ENCODE results near the gene CTNNA2. TPM values are rescaled to one million over a fixed set of nuclear protein-coding genes. Genes with fewer than 3 reads are reported as not detected.

Gene CTNNA2
- total RNA-seq, 1 experiment from 2014 or later: 5.5 TPM

- peaks cover 2% of the 10 kb centered on the region; the same call in 1 of the 2 replicates for H3K27me3 Mint-ChIP-seq (ENCODE audit: low read depth)
- no peak overlapping the region for H3K27ac Mint-ChIP-seq
- H3K9me3 Mint-ChIP-seq: peaks cover 0 to 2% of the 10 kb centered on the region in 2 experiments; a peak in 2 of 5 replicates
- Histone ChIP-seq H2BK12ac (ENCODE audit: insufficient read length, low read depth, low read length) (no peak overlapping the region), H3K23ac (ENCODE audit: insufficient read length, low read depth, low read length) (no peak overlapping the region), H3K4me2 (ENCODE audit: insufficient read depth, insufficient read length, low read length) (no peak overlapping the region), H3K23me2 (ENCODE audit: insufficient read length, low read depth, low read length, poor library complexity, severe bottlenecking) (no peaks in the 10 kb centered on the region), H2BK5ac (ENCODE audit: insufficient read length, low read length) (no peak overlapping the region), H3K79me2 (ENCODE audit: insufficient read depth, low read length) (no peaks in the 10 kb centered on the region), H4K20me1 (ENCODE audit: control insufficient read depth, insufficient read depth, insufficient read length) (no peaks in the 10 kb centered on the region), H2BK15ac (ENCODE audit: low read depth, low read length) (no peak overlapping the region), H4K91ac (ENCODE audit: insufficient read length, low read depth, low read length) (no peak overlapping the region), H3K14ac (ENCODE audit: insufficient read depth, low read length) (no peak overlapping the region), H2BK120ac (ENCODE audit: low read depth, low read length, poor library complexity, severe bottlenecking) (no peak overlapping the region), H3K18ac (ENCODE audit: insufficient read length, low read depth, low read length) (no peak overlapping the region), H3K56ac (ENCODE audit: insufficient read length, low read depth, low read length) (no peak overlapping the region), H3K9ac (ENCODE audit: extremely low read depth, insufficient read length, low read length) (no peak overlapping the region), H3T11ph (ENCODE audit: low read length) (no peak overlapping the region), H3K9me3 (ENCODE audit: control insufficient read depth, low read depth, low read length) (no peaks in the 10 kb centered on the region), H3K4me1 (ENCODE audit: insufficient read depth, low read length) (peaks cover 6% of the 10 kb centered on the region; the same call in 1 of the 2 replicates), H4K8ac (replicated peaks; ENCODE audit: insufficient read length, low read depth, low read length) (no peak overlapping the region), H3K27me3 (ENCODE audit: insufficient read depth, low read length) (no peaks in the 10 kb centered on the region), H4K5ac (ENCODE audit: insufficient read length, low read depth, low read length) (no peak overlapping the region), H3K79me1 (ENCODE audit: insufficient read depth, low read depth, low read length, poor library complexity, severe bottlenecking) (no peaks in the 10 kb centered on the region), H2AFZ (ENCODE audit: low read length) (no peak overlapping the region), H2AK5ac (ENCODE audit: insufficient read length, low read length) (no peak overlapping the region), H3K27ac (ENCODE audit: insufficient read length, low read depth, low read length) (no peak overlapping the region), H2BK20ac (ENCODE audit: low read depth, low read length, poor library complexity, severe bottlenecking) (peak overlapping the region; percentile 6), H3K4ac (ENCODE audit: low read depth, low read length) (no peak overlapping the region)
- TF ChIP-seq, protein P1, sequence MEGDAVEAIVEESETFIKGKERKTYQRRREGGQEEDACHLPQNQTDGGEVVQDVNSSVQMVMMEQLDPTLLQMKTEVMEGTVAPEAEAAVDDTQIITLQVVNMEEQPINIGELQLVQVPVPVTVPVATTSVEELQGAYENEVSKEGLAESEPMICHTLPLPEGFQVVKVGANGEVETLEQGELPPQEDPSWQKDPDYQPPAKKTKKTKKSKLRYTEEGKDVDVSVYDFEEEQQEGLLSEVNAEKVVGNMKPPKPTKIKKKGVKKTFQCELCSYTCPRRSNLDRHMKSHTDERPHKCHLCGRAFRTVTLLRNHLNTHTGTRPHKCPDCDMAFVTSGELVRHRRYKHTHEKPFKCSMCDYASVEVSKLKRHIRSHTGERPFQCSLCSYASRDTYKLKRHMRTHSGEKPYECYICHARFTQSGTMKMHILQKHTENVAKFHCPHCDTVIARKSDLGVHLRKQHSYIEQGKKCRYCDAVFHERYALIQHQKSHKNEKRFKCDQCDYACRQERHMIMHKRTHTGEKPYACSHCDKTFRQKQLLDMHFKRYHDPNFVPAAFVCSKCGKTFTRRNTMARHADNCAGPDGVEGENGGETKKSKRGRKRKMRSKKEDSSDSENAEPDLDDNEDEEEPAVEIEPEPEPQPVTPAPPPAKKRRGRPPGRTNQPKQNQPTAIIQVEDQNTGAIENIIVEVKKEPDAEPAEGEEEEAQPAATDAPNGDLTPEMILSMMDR (conservative IDR thresholded peaks at IDR 0.05): no peak
- peaks cover 27 to 40% of the 10 kb centered on the region in 2 experiments for H3K4me1 Mint-ChIP-seq
- H3K36me3 Mint-ChIP-seq (ENCODE audit: insufficient read depth in 1 of 3, low read depth in 3 of 3): no peaks in the 10 kb centered on the region
- no peak overlapping the region for H3K4me3 Mint-ChIP-seq
- DNase-seq: no peak
- no CpG with 5 or more reads among the region's 14 CpGs for WGBS (ENCODE audit: extremely low coverage, insufficient read length, low lambda C conversion rate)
These were observed 817.9 kb downstream of the CTNNA2 start for GRCh38 chr2:80330527-80331450.

Measured in H9 (cell line).